GM23248 (cell line): ENCODE data around the gene CHCHD1.

Experiments
- EZH2 ChIP-seq: fragments of 200-600 bp; sonication (generic); IDR thresholded peaks from 2 replicates; pipeline ENCODE4 v1.6.1; 2018; ENCODE audit warnings: antibody characterized with exemption, mild to moderate bottlenecking; ENCODE audit not compliant: insufficient read depth, poor library complexity, severe bottlenecking
- EZH2phosphoT487 ChIP-seq: fragments of 200-600 bp; sonication (generic); IDR thresholded peaks from 2 replicates; pipeline ENCODE4 v1.6.1; 2018; ENCODE audit warnings: antibody characterized with exemption, moderate library complexity, mild to moderate bottlenecking, low read depth; ENCODE audit not compliant: insufficient read depth

- TF ChIP-seq EZH2: no peak
- no peak for TF ChIP-seq EZH2phosphoT487
Measured at GRCh38 chr10:73791871-73792400, 10.1 kb downstream of the CHCHD1 start.
